ENCODE data around the gene DDX3X.
"Not testable (repeated sequence)": the region's sequence is repeated elsewhere in the genome, so short reads cannot be mapped to it uniquely, and the experiment has no call there.

DDX3X gene

DNA sequence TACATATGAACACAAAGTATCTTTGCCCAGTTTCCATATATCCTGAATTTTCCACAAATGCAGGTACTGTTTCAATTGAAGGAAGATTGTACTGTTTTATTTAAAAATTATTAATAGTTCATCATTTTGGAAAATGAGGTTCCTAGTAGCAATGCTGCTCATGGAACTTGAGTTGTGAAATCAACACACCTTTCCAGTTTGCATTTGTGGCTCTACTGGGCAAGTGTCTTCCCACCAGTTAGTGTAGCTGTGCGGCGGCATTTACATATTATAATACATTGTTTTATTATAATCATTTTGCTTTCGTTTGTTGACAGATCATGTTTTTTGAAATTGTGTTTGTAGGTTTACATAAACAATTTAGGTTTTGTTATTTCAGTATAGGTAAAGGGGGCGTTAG lies 2.0 kb upstream of the DDX3X start:
- no peak for DNase-seq

DNA sequence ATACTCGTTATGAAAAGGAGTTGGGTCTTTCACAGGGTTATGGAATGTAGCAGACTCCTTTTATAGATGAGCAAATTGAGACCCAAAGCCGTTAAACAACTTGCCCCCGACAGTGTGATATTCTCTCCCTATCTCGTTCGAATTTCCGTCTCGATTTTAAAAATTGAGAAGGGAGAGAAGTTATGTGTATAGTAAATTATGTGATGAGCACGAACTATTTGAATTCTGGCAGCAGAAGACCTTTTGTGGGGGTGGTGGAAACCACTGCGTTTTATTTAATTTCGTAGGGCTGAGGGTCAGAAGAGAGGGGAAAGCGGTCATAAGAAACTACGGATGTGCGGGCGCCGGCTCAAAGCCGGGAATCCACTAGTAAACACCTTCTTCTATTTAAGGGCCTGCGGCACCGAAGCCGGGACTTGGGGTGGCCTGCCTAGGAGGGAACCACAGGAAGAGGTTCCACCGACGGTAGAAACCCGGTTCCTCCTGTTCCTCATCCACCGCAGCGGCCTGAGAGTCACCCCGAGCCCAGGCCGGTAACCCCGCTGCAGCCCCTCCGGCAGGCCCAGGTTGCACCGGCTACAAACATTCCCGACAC lies 1.5 kb upstream of the DDX3X start:
- no peak for DNase-seq

DNA sequence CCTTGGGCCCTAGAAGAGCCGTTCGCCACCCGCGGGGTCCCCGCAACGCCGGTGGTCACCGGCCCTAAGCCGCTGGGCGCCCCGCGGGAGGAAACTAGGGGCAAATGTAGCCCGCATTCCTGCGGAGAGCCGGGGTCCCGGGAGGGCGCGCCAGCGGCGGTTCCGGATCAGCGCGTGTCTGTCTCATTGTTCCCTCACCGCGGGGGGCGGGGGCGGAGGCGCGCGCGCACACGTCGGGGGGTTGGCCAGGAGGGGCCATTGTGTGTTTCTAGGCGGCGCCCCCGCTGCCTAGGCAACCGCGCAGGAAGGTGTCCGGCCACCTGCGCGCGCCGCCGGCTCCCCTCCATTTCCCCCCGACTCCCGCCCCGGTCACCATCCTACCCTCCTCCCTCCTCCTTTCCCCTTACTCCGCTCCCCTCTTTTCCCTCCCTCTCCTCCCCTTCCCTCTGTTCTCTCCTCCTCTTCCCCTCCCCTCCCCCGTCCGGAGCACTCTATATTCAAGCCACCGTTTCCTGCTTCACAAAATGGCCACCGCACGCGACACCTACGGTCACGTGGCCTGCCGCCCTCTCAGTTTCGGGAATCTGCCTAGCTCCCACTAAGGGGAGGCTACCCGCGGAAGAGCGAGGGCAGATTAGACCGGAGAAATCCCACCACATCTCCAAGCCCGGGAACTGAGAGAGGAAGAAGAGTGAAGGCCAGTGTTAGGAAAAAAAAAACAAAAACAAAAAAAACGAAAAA lies 789 bp upstream of the DDX3X start:
- peak; percentile 93 to 94 for DNase-seq

DNA sequence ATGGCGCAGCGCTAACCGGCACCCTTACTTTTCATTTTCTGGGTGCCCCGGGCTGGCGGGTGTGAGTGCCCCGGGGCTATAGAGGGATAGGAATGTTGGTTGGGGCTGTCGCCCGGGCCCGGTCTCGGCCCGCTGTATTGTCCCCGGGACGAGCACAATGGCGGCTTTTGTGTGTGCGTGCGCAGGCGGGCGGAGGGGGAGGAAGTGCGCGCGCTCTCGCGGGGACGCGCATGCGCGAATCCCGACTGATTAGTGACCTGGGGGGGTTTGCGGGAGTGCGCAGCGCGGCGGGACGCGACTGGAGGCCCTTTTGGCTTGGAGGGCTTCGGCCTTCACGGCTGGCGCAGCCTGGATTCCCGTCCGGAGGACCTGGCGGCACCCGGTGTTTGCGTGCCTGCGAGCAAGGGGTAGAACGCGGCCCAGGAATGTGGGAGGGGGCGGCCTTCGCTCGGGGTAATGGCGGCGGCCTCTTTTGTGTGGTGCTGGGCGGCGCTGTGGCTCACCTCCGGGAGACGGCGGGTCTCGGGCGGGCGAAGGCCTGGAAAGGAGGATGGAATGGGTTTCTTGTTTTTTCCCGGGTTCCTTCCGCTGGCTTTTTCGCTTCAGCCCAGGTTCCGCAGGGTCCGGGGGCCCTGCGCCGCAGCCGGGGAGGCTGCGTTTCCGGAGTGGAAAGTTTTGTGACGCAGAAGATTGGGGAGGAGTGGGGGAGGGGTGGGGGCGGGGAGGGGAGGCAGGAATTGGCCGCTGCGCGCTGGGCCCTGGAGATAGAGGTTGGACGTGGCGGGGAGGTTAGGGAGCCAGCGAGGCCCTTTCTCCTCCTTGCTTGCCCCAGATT lies 618 bp downstream of the DDX3X start:
- DNase-seq: peak; percentile 89

DNA sequence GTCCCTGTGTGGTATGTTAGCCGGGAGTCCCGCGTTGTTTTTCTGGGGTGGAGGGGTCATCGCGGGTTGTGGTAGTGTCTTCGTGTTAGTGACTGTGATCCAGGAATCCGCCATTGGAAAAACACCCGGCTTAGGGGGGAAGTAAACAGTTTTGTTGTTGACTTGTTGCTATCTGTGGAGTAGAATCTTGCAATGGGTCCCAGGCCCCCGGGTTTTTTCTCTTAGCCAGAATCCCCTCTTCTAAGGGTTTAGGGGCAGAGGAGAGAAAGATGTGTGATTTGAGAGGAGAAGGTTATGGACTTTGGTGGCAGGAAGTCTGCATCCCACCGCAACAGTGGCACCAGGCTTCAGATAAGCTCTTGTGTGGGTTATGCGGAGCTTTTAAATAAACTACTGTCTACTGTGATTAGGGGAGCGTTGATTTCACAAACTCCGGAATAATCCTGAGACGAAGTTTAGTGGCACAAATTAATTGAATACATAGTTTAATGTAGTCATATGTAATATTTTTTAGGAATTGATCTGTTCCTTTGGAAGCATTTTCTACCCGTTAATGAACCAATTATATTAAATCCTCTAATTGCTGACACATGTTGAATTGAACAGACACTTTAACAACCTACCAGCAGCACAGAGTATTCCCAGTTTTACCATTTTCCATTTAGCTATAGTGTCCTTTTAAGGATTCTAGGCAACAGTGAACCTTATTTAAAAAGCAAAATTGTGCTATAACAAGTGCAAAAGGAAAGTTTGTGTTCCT lies 1.4 kb downstream of the DDX3X start:
- DNase-seq: no peak

- no peak for DNase-seq
Observed at GRCh38 chrX:41335958-41336331, 2.0 kb downstream of the DDX3X start.

DNA sequence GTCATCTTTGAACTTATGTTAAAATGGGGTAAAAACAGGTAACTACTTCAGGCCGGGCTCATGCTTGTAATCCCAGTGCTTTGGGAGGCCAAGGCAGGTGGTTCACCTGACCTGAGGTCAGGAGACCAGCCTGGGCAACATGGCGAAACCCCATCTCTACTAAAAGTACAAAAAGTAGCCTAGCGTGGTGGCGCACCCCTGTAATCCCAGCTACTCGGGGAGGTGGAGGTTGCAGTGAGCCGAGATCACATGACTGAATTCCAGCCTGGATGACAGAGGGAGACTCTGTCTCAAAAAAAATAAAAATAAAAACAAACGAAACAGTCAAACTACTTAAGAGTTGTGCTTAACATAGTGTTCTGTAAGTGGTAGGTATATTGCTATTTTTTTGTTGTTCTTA lies 2.5 kb downstream of the DDX3X start:
- no peak for DNase-seq

DNA sequence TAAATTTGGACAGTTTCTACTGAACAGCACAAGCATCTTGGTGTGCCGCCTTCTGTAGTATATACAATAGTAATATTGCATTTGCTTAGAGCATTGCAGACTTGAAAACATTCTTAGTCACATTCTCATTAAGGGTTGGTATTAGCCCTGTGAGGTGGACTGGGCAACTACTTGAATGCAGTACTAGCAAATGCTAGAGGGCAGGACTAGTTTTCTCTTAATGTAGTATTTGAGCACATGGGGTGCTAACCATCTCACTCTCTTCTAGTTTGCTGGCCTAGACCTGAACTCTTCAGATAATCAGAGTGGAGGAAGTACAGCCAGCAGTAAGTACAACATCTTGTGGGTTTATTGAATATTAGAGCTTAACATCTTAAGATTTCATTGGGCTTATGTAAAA lies 3.2 kb downstream of the DDX3X start:
- no peak for DNase-seq

DNA sequence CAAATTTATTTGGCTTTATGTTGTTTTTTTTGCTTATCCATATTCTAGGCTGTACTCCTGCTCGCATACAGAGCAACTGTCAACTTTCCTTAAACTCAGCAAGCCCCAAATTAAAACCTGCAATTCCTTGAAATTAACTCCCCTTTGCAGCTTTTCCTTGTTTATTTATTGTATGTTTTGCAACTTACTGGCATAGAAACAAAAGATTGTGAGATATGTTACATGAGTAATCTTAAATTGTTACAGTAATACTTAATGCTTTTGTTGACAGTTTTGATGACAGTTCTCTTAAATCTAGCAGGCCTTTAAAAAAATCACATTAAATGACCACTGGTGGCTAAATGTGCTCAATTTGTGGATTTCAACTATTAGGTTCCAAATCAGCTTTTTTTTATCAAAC lies 4.5 kb downstream of the DDX3X start:
- no peak for DNase-seq

GRCh38 chrX:41339148-41339547 lies 5.2 kb downstream of the DDX3X start:
- no peak for DNase-seq

- DNase-seq: no peak
Observed at GRCh38 chrX:41344053-41344452, 10.1 kb downstream of the DDX3X start.

GRCh38 chrX:41347186-41347585 lies 13.2 kb downstream of the DDX3X start:
- DNase-seq: no peak

- no peak for DNase-seq
Observed at GRCh38 chrX:41348551-41348950, 14.6 kb downstream of the DDX3X start.

DNA sequence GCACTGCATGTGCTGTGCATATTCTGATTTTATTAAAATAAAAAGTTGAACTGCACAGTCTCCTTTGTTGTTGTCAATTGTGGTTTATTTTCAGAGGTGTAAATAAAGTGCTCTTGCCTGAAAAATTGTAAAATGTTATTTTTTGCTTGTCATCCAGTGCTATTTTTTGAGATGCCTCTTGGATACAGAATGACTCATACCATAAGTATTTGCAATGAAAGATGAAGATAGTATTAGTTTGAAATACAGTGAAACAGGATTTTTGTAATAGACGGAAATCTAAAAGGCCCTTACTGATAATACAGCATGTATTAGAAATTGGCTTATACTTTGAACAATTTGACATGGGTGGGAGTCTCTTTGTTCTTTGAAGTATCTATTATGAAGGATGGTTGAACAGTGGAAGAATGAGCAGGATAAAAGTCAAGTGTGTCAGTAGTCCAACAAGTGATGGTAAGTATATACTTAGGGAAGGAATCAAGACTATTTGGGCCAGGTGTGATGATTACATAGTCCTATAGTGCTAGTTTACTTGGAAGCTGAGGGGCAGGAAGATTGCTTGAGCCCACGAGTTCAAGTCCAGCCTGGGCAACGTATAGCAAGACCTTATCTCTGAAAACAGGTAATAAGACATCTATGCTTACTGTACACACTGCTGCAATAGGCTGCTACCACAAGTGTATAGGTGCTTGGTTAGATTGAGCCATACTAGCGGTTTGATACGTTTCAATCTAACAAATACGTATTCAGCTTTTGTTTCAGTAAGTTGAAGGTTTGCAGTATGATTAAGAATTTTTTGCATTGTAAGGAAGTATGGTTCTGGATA lies 16.4 kb downstream of the DDX3X start:
- no peak for DNase-seq

GRCh38 chrX:41350976-41351569 lies 17.1 kb downstream of the DDX3X start:
- DNase-seq: no peak

- no peak for DNase-seq
Observed at GRCh38 chrX:41351923-41352322, 18.0 kb downstream of the DDX3X start.

- DNase-seq: no peak
Observed at GRCh38 chrX:41352329-41352838, 18.4 kb downstream of the DDX3X start.

DNA sequence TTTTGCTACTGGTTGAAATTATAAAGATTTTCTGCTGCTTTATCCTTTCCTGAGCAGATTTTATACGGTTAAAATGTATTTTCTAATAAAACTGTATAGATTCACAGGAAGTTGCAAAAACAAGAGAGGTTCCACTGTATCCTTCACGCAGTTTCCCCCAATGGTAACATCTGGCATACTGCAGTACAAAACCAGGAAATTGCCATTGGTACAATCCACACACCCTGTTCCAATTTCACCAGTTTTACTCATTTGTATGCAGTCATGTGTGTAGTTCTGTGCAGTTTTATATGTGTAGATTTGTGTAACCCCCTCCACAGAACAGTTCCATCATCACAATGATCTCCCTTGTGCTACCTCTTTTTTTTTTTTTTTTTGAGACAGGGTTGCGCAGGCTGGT lies 20.0 kb downstream of the DDX3X start:
- no peak for DNase-seq

DNA sequence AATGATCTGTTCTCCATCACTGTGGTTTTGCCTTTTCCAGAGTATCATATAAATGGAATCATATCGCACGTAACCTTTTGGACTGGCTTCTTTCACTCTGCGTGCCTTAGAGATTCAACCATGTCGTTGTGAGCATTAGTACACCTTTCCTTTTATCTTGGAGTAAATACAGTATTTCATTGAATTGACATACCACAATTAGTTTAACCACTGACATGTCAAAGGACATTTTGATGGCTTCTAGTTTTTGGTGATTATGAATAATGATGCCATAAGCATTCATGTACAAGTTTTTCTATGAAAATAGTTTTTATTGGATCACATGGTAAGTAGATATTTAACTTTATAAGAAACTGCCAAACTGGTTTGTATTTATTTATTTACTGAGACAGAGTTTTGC lies 35.2 kb downstream of the DDX3X start:
- no peak for DNase-seq

DNA sequence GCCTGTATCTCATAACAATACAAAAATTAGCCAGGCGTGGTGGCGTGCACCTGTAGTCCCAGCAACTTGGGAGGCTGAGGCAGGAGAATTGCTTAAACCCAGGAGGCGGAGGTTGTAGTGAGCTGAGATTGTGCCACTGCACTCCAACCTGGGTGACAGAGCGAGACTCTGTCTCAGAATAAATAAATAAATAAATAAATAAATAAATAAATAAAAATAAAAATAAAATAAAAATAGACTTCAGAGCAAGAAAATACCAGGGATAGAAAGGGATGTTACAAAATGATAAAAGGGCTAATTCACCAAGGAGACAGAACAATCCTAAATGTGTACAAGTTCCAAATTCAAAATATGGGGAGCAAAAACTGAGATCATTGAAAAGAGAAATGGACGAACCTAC lies 37.6 kb downstream of the DDX3X start:
- DNase-seq: not testable (repeated sequence)

- DNase-seq: no peak
Observed at GRCh38 chrX:41373989-41374606, 40.1 kb downstream of the DDX3X start.

Measured in activated T-cell treated with anti-CD3 and anti-CD28 coated beads, Interleukin-2, amount 50 U/mL, for 48 hours (primary cell).